Natural killer cell (primary cell): ENCODE data around the gene MAGOH. TPM values are rescaled to one million over a fixed set of nuclear protein-coding genes. Genes with fewer than 3 reads are reported as not detected.

Experiments
- ATAC-seq, 3 donors: fragments of 150-1000 bp in 2 of 3; fragments of 200-7000 bp in 1 of 3; cut with Tn5 transposase; 1 replicate in 1 of 3; 2 replicates in 2 of 3; pipeline ENCODE4 v1.10.0; 2021; ENCODE audit warnings: mild to moderate bottlenecking in 2 of 3, moderate library complexity in 2 of 3
- DNase-seq, 2 donors: peaks; one replicate each; pipeline versions ENCODE4 v3.0.0 to v3.0.0-alpha.2; 2013 to 2021; ENCODE audit warnings: mixed read lengths in 1 of 2
- H3K27ac ChIP-seq: one replicate; pipeline ENCODE4 v1.5.1; 2013; ENCODE audit warnings: mild to moderate bottlenecking, low read length
- H3K27me3 ChIP-seq: one replicate; pipeline ENCODE4 v1.6.1; 2013; ENCODE audit warnings: low read length; ENCODE audit not compliant: control insufficient read depth, insufficient read depth
- H3K36me3 ChIP-seq: one replicate; pipeline ENCODE4 v1.6.1; 2013; ENCODE audit warnings: low read length; ENCODE audit not compliant: control insufficient read depth, insufficient read depth
- H3K4me1 ChIP-seq: one replicate; pipeline ENCODE4 v1.6.1; 2013; ENCODE audit warnings: low read length; ENCODE audit not compliant: control insufficient read depth, insufficient read depth
- H3K4me3 ChIP-seq: one replicate; pipeline ENCODE4 v1.5.1; 2013; ENCODE audit warnings: low read length
- H3K9me3 ChIP-seq: one replicate; pipeline ENCODE4 v1.6.1; 2013; ENCODE audit warnings: low read length; ENCODE audit not compliant: control insufficient read depth, insufficient read depth
- H3K27ac Mint-ChIP-seq, 2 donors: one replicate each; pipeline ENCODE4 v1.8.0; 2022; ENCODE audit warnings: mild to moderate bottlenecking in 2 of 2, mixed read lengths in 2 of 2, moderate library complexity in 1 of 2
- H3K27me3 Mint-ChIP-seq, 2 donors: one replicate each; pipeline ENCODE4 v1.8.0; 2022; ENCODE audit warnings: low read depth in 2 of 2, mixed read lengths in 2 of 2
- H3K36me3 Mint-ChIP-seq: one replicate; pipeline ENCODE4 v1.8.0; 2022; ENCODE audit warnings: mixed read lengths
- H3K4me1 Mint-ChIP-seq, 2 donors: one replicate each; pipeline ENCODE4 v1.8.0; 2022; ENCODE audit warnings: mixed read lengths in 2 of 2
- H3K4me3 Mint-ChIP-seq: one replicate; pipeline ENCODE4 v1.8.0; 2022; ENCODE audit warnings: mild to moderate bottlenecking, moderate library complexity, mixed read lengths
- H3K9me3 Mint-ChIP-seq, 2 donors: one replicate each; pipeline ENCODE4 v1.8.0; 2022; ENCODE audit warnings: mixed read lengths in 2 of 2
- WGBS: methylation state at CpG from one replicate; pipeline ENCODE4 v1.1.7; 2013; ENCODE audit warnings: missing lambda C conversion rate; ENCODE audit not compliant: insufficient coverage; 5-methylcytosine and 5-hydroxymethylcytosine counted together
- intact Hi-C: fragments of 100-400 bp; cut with micrococcal nuclease; formaldehyde crosslinking; loops from one replicate; pipeline ENCODE4 v1.14.2; 2022
- total RNA-seq, 4 donors: library from RNA; stranded (reverse); fragments of 120-200 nt in 1 of 4; gene quantifications; one replicate each; pipeline versions ENCODE4 v1.2.3 to v1.2.4, GENCODE V29; 2013 to 2022
- TF ChIP-seq, protein P1 (sequence below): fragments of 200-600 bp; IDR thresholded peaks from one replicate; pipeline ENCODE4 v1.8.0; 2022; ENCODE audit warnings: antibody characterized with exemption

Gene MAGOH
- total RNA-seq, 3 donors from 2014 or later (not counting 1 experiment from before 2014, with no cell fraction given): 48.6 to 70.4 (median 69.2) TPM

DNA sequence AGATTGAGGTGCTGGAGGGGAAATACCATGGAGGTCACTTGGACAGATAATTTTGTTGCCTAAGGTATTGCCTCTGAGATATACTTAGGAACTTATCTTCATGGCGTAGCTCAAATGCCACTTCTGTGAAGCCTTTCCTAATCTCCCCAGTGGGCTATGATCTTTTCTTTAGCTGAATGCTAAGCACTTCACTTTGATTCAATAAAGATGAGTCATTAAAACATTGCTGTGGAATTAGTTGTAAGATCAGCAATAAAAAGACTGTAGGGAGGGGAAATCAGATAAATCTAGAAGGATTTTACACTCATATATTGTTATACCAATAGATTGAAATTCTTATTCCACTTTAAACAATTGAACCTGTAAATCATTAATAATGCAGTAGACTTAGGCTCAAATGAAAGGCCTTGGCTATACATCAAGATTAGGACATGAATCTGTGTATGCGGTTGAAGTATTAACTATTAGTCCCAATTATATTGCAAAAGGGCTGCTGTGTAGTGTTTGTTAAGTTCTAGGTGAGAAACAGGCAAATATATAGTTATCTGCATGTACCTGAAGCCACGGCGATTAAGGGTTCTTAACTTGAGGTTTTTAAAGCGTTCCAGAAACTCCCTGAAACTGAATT lies 19.2 kb upstream of the MAGOH start:
- DNase-seq (no peak), ATAC-seq (no peak)
- peaks cover 6% of the 10 kb centered on the region for H3K36me3 Mint-ChIP-seq
- intact Hi-C loops: no loop called here
- Histone ChIP-seq H3K9me3 (no peaks in the 10 kb centered on the region), H3K4me1 (no peaks in the 10 kb centered on the region), H3K27me3 (no peaks in the 10 kb centered on the region), H3K4me3 (no peak overlapping the region), H3K27ac (no peak overlapping the region), H3K36me3 (peaks cover 18% of the 10 kb centered on the region)
- no peaks in the 10 kb centered on the region for H3K27me3 Mint-ChIP-seq
- no peaks in the 10 kb centered on the region for H3K4me1 Mint-ChIP-seq
- 98% methylated on average over 5 of the region's 5 CpGs for WGBS
- no peaks in the 10 kb centered on the region for H3K9me3 Mint-ChIP-seq
- no peak overlapping the region for H3K27ac Mint-ChIP-seq
- no peak overlapping the region for H3K4me3 Mint-ChIP-seq
- TF ChIP-seq, protein P1, sequence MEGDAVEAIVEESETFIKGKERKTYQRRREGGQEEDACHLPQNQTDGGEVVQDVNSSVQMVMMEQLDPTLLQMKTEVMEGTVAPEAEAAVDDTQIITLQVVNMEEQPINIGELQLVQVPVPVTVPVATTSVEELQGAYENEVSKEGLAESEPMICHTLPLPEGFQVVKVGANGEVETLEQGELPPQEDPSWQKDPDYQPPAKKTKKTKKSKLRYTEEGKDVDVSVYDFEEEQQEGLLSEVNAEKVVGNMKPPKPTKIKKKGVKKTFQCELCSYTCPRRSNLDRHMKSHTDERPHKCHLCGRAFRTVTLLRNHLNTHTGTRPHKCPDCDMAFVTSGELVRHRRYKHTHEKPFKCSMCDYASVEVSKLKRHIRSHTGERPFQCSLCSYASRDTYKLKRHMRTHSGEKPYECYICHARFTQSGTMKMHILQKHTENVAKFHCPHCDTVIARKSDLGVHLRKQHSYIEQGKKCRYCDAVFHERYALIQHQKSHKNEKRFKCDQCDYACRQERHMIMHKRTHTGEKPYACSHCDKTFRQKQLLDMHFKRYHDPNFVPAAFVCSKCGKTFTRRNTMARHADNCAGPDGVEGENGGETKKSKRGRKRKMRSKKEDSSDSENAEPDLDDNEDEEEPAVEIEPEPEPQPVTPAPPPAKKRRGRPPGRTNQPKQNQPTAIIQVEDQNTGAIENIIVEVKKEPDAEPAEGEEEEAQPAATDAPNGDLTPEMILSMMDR: no peak

DNA sequence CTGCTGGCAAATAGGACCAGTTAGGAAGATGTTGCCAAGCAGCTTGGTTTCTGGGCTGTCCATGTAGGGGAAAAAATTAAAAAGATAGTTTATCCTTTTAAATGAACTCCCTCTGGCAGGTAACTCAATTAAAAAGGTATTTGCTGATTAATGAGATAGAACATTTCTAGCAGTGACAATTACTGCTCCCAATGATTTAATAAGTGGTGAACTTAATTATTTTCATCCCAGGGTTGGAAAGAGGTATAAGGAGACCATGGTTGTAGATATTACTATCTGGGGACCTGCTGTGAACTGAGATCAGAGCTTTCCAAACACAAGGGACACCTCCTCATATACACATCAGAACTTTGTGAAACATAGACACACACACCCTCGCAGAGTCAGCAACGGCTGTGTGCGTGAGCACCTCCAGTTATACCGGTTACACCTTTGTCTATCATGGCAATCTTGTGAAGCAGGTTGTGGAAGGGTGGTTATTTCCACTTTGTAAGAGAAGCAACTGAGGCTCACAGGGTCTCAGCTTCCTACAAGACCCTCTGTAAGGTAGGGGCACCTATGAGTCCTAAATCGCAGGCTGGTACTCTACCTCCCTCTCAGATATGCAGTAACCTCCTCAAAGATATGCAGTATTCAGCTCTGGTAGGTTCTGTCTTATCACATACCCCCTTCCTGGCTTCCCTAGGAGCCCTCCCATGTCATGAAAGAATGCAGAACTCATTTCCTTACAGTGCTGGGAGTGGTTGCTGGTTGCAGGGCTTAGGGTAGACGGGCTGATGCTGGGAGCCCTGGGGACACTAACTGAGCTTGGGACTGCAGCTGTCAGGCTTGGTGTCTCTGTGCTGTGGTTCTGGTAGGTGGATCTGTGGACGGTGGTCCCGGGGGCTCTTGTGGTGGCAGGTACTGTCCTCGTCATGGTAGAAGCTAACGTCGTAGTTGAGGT lies 18.5 kb upstream of the MAGOH start:
- no peaks in the 10 kb centered on the region for H3K9me3 Mint-ChIP-seq
- 97% methylated on average over 9 of the region's 11 CpGs for WGBS
- no peaks in the 10 kb centered on the region for H3K9me3 ChIP-seq
- H3K27ac ChIP-seq: no peak overlapping the region
- no peaks in the 10 kb centered on the region for H3K27me3 Mint-ChIP-seq
- no peak for ATAC-seq
- TF ChIP-seq, protein P1: no peak
- peaks cover 16% of the 10 kb centered on the region for H3K36me3 ChIP-seq
- no peaks in the 10 kb centered on the region for H3K4me1 Mint-ChIP-seq
- H3K36me3 Mint-ChIP-seq: peaks cover 6% of the 10 kb centered on the region
- H3K4me3 ChIP-seq: no peak overlapping the region
- H3K27ac Mint-ChIP-seq: no peak overlapping the region
- no peaks in the 10 kb centered on the region for H3K4me1 ChIP-seq
- DNase-seq: no peak
- no peaks in the 10 kb centered on the region for H3K27me3 ChIP-seq
- no peak overlapping the region for H3K4me3 Mint-ChIP-seq
- intact Hi-C loops: no loop called here

DNA sequence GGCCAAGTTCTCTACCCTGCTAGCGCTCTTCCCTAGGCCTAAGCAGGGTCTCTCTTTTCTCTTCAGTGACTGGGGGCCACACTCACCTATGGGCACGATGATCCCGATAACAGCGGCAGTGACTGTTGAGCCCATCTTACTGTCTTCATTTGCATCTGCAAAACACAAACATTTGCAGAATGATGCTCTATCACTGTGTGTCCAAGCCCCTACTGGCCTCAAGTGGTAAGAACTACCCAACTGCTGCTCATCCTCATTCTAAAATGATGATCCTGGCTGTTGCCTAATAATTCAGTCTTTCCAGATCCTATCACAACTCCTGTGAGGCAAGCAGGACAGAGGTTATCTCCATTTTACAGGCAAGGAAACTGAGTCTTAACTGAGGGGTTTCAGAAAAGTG lies 16.7 kb upstream of the MAGOH start:
- Mint-ChIP-seq H3K27ac (no peak overlapping the region), H3K27me3 (no peaks in the 10 kb centered on the region)

More for the DNA sequence above, 16.7 kb upstream of the MAGOH start:
- Histone ChIP-seq H3K9me3 (no peaks in the 10 kb centered on the region), H3K27me3 (no peaks in the 10 kb centered on the region), H3K27ac (no peak overlapping the region), H3K4me1 (no peaks in the 10 kb centered on the region), H3K4me3 (no peak overlapping the region), H3K36me3 (peaks cover 8% of the 10 kb centered on the region)
- Mint-ChIP-seq H3K36me3 (peaks cover 6% of the 10 kb centered on the region), H3K4me3 (no peak overlapping the region), H3K9me3 (no peaks in the 10 kb centered on the region), H3K4me1 (no peaks in the 10 kb centered on the region)
- no peak for ATAC-seq
- intact Hi-C loops: no loop called here
- DNase-seq: no peak
- TF ChIP-seq, protein P1: no peak
- over 99% methylated on average over 4 of the region's 4 CpGs for WGBS
